GM12878 (cell line): Measurements from ENCODE around the gene SLC25A45. TPM values are rescaled to one million over a fixed set of nuclear protein-coding genes. Genes with fewer than 3 reads are reported as not detected.

ENCODE experiments used
- BCL11A ChIP-seq: IDR thresholded peaks from 2 replicates; pipeline ENCODE4 v1.6.1; 2011; ENCODE audit warnings: low read depth, low read length
- BMI1 ChIP-seq: fragments of 450-650 bp; IDR thresholded peaks from 2 replicates; pipeline ENCODE4 v1.6.1; 2016; ENCODE audit warnings: mild to moderate bottlenecking, moderate library complexity, borderline replicate concordance
- BRCA1 ChIP-seq: IDR thresholded peaks from 2 replicates; pipeline ENCODE4 v1.6.1; 2011; ENCODE audit warnings: low read depth, low read length, improper control_type of control experiment
- CBFB ChIP-seq: IDR thresholded peaks from 2 replicates; pipeline ENCODE4 v1.6.1; 2016; ENCODE audit warnings: antibody characterized with exemption, low read depth
- CEBPB ChIP-seq, 2 experiments: fragments of 150-350 bp in 1 of 2; IDR thresholded peaks; 2 replicates each; pipeline ENCODE4 v1.6.1; 2012 to 2014; ENCODE audit warnings: low read depth in 2 of 2, low read length in 2 of 2, borderline replicate concordance in 1 of 2, inconsistent platforms in 1 of 2
- CHD2 ChIP-seq: IDR thresholded peaks from 2 replicates; pipeline ENCODE4 v1.6.1; 2011; ENCODE audit warnings: low read depth, low read length, improper control_type of control experiment, borderline replicate concordance
- CHD4 ChIP-seq: fragments of 200-600 bp; sonication (generic); IDR thresholded peaks from 2 replicates; pipeline ENCODE4 v1.6.1; 2016; ENCODE audit warnings: mild to moderate bottlenecking
- FOXK2 ChIP-seq: fragments of 450-650 bp; IDR thresholded peaks from 2 replicates; pipeline ENCODE4 v1.6.1; 2017; ENCODE audit warnings: mild to moderate bottlenecking, moderate library complexity
- FOXM1 ChIP-seq: IDR thresholded peaks from 2 replicates; pipeline ENCODE4 v1.6.1; 2012; ENCODE audit warnings: low read depth, mild to moderate bottlenecking, inconsistent platforms, low read length, moderate library complexity
- IKZF2 ChIP-seq, 2 experiments: fragments of 450-650 bp; IDR thresholded peaks; 2 replicates each; pipeline ENCODE4 v1.6.1; 2017; ENCODE audit warnings: mild to moderate bottlenecking in 2 of 2, moderate library complexity in 2 of 2
- KAT2A ChIP-seq: conservative IDR thresholded peaks from 2 replicates; pipeline ENCODE4 v1.6.1; 2011; ENCODE audit warnings: low read depth, low read length; ENCODE audit not compliant: control insufficient read depth
- KLF5 ChIP-seq: fragments of 450-650 bp; IDR thresholded peaks from 2 replicates; pipeline ENCODE4 v1.6.1; 2014; ENCODE audit warnings: mild to moderate bottlenecking; ENCODE audit not compliant: partially characterized antibody
- MEF2B ChIP-seq: fragments of 450-650 bp; IDR thresholded peaks from 2 replicates; pipeline ENCODE4 v1.6.1; 2018; ENCODE audit warnings: mild to moderate bottlenecking, moderate library complexity; ENCODE audit not compliant: partially characterized antibody, poor library complexity, severe bottlenecking
- MTA2 ChIP-seq: fragments of 450-650 bp; IDR thresholded peaks from 2 replicates; pipeline ENCODE4 v1.6.1; 2016; ENCODE audit warnings: low read depth, mild to moderate bottlenecking, moderate library complexity
- MXI1 ChIP-seq: fragments of 150-350 bp; IDR thresholded peaks from 2 replicates; pipeline ENCODE4 v1.6.1; 2011; ENCODE audit warnings: low read depth, mild to moderate bottlenecking, inconsistent platforms, low read length, improper control_type of control experiment
- NR2C1 ChIP-seq: fragments of 450-650 bp; IDR thresholded peaks from 2 replicates; pipeline ENCODE4 v1.6.1; 2017; ENCODE audit warnings: antibody characterized with exemption, mild to moderate bottlenecking, moderate library complexity
- PAX8 ChIP-seq: fragments of 450-650 bp; IDR thresholded peaks from 2 replicates; pipeline ENCODE4 v1.6.1; 2017; ENCODE audit warnings: mild to moderate bottlenecking, moderate library complexity
- RB1 ChIP-seq: fragments of 450-650 bp; formaldehyde crosslinking; IDR thresholded peaks from 2 replicates; pipeline ENCODE4 v1.6.1; 2017; ENCODE audit warnings: mild to moderate bottlenecking, borderline replicate concordance
- SREBF1 ChIP-seq: IDR thresholded peaks from 2 replicates; pipeline ENCODE4 v1.6.1; 2012; ENCODE audit warnings: mild to moderate bottlenecking, low read length
- TCF7 ChIP-seq: IDR thresholded peaks from 2 replicates; pipeline ENCODE4 v1.6.1; 2014; ENCODE audit warnings: antibody characterized with exemption, borderline replicate concordance
- polyA plus RNA-seq, 11 experiments: library from polyadenylated mRNA; depleted of rRNA in 4 of 11; unstranded in 6 of 11; stranded (reverse) in 5 of 11; fragments of >200 nt; fragmentation: Nextera tagmentation in 4 of 11; fragmentation: Illumina TruSeq in 1 of 11; extraction: Ambion mirVana in 4 of 11; extraction: Trizol in 1 of 11; gene quantifications; 1 replicate in 1 of 11; 2 replicates in 10 of 11; pipeline versions ENCODE4 v1.2.1 to v1.2.3, GENCODE V29; 2011 to 2016; ENCODE audit warnings: inconsistent platforms in 2 of 11, missing spikeins in 2 of 11, low read depth in 1 of 11
- total RNA-seq, 4 experiments: library from RNA; depleted of rRNA in 3 of 4; stranded (reverse); fragments of >200 nt in 3 of 4; fragmentation: Illumina TruSeq in 1 of 4; extraction: Trizol in 1 of 4; gene quantifications; 2 replicates each; pipeline versions ENCODE4 v1.2.1 to v1.2.3, GENCODE V29; 2013 to 2021
- TF ChIP-seq, protein P1 (sequence below): fragments of 450-650 bp; IDR thresholded peaks from 2 replicates; pipeline ENCODE4 v1.6.1; 2018; ENCODE audit warnings: mild to moderate bottlenecking, low read depth, moderate library complexity; ENCODE audit not compliant: partially characterized antibody
- TF ChIP-seq, protein P2 (sequence below): fragments of 450-650 bp; IDR thresholded peaks from 2 replicates; pipeline ENCODE4 v1.6.1; 2017; ENCODE audit warnings: mild to moderate bottlenecking, moderate library complexity
- TF ChIP-seq, protein P3 (sequence below): IDR thresholded peaks from 2 replicates; pipeline ENCODE4 v1.6.1; 2011; ENCODE audit warnings: borderline replicate concordance, low read depth, mild to moderate bottlenecking, moderate library complexity, low read length; ENCODE audit not compliant: insufficient read depth, poor library complexity, severe bottlenecking

SLC25A45 gene
- total and polyA plus RNA-seq, 10 of the 15 experiments (the other 5 are each of a cell fraction or from before 2014, with no cell fraction given) = 4.1 to 35.2 (median 20.3) TPM

DNA sequence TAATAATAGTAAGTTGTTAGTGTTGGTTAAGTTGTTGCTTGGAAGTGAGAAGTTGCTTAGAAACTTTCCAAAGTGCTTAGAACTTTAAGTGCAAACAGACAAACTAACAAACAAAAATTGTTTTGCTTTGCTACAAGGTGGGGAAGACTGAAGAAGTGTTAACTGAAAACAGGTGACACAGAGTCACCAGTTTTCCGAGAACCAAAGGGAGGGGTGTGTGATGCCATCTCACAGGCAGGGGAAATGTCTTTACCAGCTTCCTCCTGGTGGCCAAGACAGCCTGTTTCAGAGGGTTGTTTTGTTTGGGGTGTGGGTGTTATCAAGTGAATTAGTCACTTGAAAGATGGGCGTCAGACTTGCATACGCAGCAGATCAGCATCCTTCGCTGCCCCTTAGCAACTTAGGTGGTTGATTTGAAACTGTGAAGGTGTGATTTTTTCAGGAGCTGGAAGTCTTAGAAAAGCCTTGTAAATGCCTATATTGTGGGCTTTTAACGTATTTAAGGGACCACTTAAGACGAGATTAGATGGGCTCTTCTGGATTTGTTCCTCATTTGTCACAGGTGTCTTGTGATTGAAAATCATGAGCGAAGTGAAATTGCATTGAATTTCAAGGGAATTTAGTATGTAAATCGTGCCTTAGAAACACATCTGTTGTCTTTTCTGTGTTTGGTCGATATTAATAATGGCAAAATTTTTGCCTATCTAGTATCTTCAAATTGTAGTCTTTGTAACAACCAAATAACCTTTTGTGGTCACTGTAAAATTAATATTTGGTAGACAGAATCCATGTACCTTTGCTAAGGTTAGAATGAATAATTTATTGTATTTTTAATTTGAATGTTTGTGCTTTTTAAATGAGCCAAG is 42.9 kb upstream of the SLC25A45 start (continued):
- TF ChIP-seq, protein P1, sequence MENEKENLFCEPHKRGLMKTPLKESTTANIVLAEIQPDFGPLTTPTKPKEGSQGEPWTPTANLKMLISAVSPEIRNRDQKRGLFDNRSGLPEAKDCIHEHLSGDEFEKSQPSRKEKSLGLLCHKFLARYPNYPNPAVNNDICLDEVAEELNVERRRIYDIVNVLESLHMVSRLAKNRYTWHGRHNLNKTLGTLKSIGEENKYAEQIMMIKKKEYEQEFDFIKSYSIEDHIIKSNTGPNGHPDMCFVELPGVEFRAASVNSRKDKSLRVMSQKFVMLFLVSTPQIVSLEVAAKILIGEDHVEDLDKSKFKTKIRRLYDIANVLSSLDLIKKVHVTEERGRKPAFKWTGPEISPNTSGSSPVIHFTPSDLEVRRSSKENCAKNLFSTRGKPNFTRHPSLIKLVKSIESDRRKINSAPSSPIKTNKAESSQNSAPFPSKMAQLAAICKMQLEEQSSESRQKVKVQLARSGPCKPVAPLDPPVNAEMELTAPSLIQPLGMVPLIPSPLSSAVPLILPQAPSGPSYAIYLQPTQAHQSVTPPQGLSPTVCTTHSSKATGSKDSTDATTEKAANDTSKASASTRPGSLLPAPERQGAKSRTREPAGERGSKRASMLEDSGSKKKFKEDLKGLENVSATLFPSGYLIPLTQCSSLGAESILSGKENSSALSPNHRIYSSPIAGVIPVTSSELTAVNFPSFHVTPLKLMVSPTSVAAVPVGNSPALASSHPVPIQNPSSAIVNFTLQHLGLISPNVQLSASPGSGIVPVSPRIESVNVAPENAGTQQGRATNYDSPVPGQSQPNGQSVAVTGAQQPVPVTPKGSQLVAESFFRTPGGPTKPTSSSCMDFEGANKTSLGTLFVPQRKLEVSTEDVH = no peak
- TF ChIP-seq SREBF1 (no peak), CEBPB (IDR thresholded peaks at IDR 0.05; ENCODE audit: borderline replicate concordance in 1 of 2, low read depth in 2 of 2, low read length in 2 of 2) (no peak), MEF2B (no peak), MTA2 (peak; percentile 37), FOXK2 (no peak), BCL11A (0 out of 2 replicates have a peak, but pooled peaks have one; percentile 41), CHD2 (0 out of 2 replicates have a peak, but pooled peaks have one; percentile 38), CHD4 (no peak), TCF7 (no peak), PAX8 (no peak), NR2C1 (no peak; the same call in 1 of the 2 replicates), KLF5 (no peak), KAT2A (no peak), FOXM1 (no peak), BRCA1 (no peak), CBFB (no peak), BMI1 (no peak), RB1 (no peak), MXI1 (no peak), IKZF2 (IDR thresholded peaks at IDR 0.05) (peak; percentile 21 to 43; a peak in 1 of 4 replicates)
- TF ChIP-seq, protein P2, sequence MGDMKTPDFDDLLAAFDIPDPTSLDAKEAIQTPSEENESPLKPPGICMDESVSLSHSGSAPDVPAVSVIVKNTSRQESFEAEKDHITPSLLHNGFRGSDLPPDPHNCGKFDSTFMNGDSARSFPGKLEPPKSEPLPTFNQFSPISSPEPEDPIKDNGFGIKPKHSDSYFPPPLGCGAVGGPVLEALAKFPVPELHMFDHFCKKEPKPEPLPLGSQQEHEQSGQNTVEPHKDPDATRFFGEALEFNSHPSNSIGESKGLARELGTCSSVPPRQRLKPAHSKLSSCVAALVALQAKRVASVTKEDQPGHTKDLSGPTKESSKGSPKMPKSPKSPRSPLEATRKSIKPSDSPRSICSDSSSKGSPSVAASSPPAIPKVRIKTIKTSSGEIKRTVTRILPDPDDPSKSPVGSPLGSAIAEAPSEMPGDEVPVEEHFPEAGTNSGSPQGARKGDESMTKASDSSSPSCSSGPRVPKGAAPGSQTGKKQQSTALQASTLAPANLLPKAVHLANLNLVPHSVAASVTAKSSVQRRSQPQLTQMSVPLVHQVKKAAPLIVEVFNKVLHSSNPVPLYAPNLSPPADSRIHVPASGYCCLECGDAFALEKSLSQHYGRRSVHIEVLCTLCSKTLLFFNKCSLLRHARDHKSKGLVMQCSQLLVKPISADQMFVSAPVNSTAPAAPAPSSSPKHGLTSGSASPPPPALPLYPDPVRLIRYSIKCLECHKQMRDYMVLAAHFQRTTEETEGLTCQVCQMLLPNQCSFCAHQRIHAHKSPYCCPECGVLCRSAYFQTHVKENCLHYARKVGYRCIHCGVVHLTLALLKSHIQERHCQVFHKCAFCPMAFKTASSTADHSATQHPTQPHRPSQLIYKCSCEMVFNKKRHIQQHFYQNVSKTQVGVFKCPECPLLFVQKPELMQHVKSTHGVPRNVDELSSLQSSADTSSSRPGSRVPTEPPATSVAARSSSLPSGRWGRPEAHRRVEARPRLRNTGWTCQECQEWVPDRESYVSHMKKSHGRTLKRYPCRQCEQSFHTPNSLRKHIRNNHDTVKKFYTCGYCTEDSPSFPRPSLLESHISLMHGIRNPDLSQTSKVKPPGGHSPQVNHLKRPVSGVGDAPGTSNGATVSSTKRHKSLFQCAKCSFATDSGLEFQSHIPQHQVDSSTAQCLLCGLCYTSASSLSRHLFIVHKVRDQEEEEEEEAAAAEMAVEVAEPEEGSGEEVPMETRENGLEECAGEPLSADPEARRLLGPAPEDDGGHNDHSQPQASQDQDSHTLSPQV = no peak
- TF ChIP-seq, protein P3, sequence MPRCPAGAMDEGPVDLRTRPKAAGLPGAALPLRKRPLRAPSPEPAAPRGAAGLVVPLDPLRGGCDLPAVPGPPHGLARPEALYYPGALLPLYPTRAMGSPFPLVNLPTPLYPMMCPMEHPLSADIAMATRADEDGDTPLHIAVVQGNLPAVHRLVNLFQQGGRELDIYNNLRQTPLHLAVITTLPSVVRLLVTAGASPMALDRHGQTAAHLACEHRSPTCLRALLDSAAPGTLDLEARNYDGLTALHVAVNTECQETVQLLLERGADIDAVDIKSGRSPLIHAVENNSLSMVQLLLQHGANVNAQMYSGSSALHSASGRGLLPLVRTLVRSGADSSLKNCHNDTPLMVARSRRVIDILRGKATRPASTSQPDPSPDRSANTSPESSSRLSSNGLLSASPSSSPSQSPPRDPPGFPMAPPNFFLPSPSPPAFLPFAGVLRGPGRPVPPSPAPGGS = no peak
